DMS114 treated with DMSO at 0.1 percent for 48 hours (cell line): ENCODE measurements around the gene THSD4.
"Not testable (repeated sequence)": the region's sequence is repeated elsewhere in the genome, so short reads cannot be mapped to it uniquely, and the experiment has no call there.

Experiments
- DNase-seq: peaks from one replicate; lab custom pipeline; 2025; ENCODE audit not compliant: unreplicated experiment; lab: John Stamatoyannopoulos, UW

The THSD4 gene

GRCh38 chr15:71702496-71702895 is 587.2 kb downstream of the THSD4 start:
- DNase-seq: no peak

- no peak for DNase-seq
Observed at GRCh38 chr15:71705151-71705550, 589.9 kb downstream of the THSD4 start.

- DNase-seq: no peak
Observed at GRCh38 chr15:71706461-71707229, 591.4 kb downstream of the THSD4 start.

GRCh38 chr15:71707230-71708050 is 592.2 kb downstream of the THSD4 start:
- no peak for DNase-seq

GRCh38 chr15:71708051-71708429 is 592.8 kb downstream of the THSD4 start:
- DNase-seq: no peak

- no peak for DNase-seq
Observed at GRCh38 chr15:71708741-71709140, 593.5 kb downstream of the THSD4 start.

GRCh38 chr15:71709808-71710418 is 594.6 kb downstream of the THSD4 start:
- no peak for DNase-seq

GRCh38 chr15:71712182-71712581 is 596.9 kb downstream of the THSD4 start:
- DNase-seq: no peak

GRCh38 chr15:71713191-71713809 is 598.0 kb downstream of the THSD4 start:
- DNase-seq: no peak

- no peak for DNase-seq
Observed at GRCh38 chr15:71715914-71716313, 600.6 kb downstream of the THSD4 start.

GRCh38 chr15:71716990-71717389 is 601.7 kb downstream of the THSD4 start:
- no peak for DNase-seq

GRCh38 chr15:71718116-71718910 is 603.0 kb downstream of the THSD4 start:
- no peak for DNase-seq

- no peak for DNase-seq
Observed at GRCh38 chr15:71723344-71723743, 608.1 kb downstream of the THSD4 start.

- not testable (repeated sequence) for DNase-seq
Observed at GRCh38 chr15:71725207-71725955, 610.1 kb downstream of the THSD4 start.

GRCh38 chr15:71728881-71729280 is 613.6 kb downstream of the THSD4 start:
- no peak for DNase-seq

- no peak for DNase-seq
Observed at GRCh38 chr15:71729319-71729718, 614.0 kb downstream of the THSD4 start.

GRCh38 chr15:71730277-71731144 is 615.2 kb downstream of the THSD4 start:
- peak; percentile 60 for DNase-seq

GRCh38 chr15:71732636-71733035 is 617.4 kb downstream of the THSD4 start:
- no peak for DNase-seq

- DNase-seq: no peak
Observed at GRCh38 chr15:71733122-71733521, 617.9 kb downstream of the THSD4 start.
